Body of pancreas (tissue), 4 donors: ENCODE data around the gene FNBP1L.

Experiments used
- POLR2A ChIP-seq, 3 donors: fragments of 450-650 bp; IDR thresholded peaks; one replicate each; pipeline ENCODE4 v1.6.1; 2016; ENCODE audit warnings: antibody characterized with exemption in 3 of 3, mild to moderate bottlenecking in 2 of 3
- TF ChIP-seq, protein P1 (sequence below), 7 experiments: fragments of 450-650 bp in 4 of 7; fragments of 200-600 bp in 3 of 7; sonication (generic) in 3 of 7; IDR thresholded peaks; one replicate each; pipeline ENCODE4 v1.5.1; 2016 to 2019; ENCODE audit warnings: antibody characterized with exemption in 7 of 7

DNA sequence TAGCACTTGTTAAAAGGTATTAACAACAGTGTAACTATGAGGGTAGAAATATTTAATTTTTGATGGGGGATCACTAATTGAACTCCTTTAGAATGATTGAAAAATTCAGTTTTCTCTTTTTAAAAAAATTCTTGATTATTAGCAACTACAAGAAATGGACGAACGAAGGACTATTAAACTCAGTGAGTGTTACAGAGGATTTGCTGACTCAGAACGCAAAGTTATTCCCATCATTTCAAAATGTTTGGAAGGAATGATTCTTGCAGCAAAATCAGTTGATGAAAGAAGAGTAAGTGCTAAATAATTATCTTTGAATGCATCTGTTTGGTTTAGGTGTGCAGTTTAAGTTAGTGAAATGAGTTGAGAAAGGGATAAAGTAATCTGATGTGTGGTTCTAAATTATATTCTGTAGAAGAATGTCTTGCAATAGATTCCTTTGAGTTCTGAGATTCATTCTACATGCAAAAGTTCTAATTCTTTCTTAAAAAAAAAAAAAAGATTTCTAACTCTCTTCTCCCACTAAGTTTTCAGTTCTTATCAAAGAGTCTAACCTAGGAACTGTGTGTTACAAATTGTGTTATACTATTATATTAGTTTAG, 85.0 kb downstream of the FNBP1L start:
- TF ChIP-seq, protein P1, sequence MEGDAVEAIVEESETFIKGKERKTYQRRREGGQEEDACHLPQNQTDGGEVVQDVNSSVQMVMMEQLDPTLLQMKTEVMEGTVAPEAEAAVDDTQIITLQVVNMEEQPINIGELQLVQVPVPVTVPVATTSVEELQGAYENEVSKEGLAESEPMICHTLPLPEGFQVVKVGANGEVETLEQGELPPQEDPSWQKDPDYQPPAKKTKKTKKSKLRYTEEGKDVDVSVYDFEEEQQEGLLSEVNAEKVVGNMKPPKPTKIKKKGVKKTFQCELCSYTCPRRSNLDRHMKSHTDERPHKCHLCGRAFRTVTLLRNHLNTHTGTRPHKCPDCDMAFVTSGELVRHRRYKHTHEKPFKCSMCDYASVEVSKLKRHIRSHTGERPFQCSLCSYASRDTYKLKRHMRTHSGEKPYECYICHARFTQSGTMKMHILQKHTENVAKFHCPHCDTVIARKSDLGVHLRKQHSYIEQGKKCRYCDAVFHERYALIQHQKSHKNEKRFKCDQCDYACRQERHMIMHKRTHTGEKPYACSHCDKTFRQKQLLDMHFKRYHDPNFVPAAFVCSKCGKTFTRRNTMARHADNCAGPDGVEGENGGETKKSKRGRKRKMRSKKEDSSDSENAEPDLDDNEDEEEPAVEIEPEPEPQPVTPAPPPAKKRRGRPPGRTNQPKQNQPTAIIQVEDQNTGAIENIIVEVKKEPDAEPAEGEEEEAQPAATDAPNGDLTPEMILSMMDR (IDR thresholded peaks at IDR 0.05) = no peak
- TF ChIP-seq POLR2A (IDR thresholded peaks at IDR 0.05) = no peak
